ENCODE results near the gene PPA1.

DNA sequence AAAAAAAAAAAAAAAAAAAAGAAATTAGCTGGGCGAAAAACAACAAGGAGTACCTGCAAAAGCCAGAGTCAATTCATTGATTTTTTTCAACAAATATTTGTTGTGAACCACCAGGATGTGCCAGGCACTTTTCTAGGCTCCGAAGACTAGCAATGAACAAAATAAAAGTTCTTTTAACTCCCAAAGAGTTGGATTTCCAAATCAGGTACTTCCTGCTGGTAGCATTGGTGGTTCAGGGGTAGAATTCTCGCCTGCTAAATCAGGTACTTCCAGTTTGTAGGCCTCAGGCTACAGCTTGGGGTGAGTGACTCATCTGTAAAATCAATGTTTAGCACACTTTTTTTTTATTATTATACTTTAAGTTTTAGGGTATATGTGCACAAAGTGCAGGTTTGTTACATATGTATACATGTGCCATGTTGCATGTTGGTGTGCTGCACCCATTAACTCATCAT is 10.9 kb downstream of the PPA1 start:
- TF ChIP-seq, protein P1, sequence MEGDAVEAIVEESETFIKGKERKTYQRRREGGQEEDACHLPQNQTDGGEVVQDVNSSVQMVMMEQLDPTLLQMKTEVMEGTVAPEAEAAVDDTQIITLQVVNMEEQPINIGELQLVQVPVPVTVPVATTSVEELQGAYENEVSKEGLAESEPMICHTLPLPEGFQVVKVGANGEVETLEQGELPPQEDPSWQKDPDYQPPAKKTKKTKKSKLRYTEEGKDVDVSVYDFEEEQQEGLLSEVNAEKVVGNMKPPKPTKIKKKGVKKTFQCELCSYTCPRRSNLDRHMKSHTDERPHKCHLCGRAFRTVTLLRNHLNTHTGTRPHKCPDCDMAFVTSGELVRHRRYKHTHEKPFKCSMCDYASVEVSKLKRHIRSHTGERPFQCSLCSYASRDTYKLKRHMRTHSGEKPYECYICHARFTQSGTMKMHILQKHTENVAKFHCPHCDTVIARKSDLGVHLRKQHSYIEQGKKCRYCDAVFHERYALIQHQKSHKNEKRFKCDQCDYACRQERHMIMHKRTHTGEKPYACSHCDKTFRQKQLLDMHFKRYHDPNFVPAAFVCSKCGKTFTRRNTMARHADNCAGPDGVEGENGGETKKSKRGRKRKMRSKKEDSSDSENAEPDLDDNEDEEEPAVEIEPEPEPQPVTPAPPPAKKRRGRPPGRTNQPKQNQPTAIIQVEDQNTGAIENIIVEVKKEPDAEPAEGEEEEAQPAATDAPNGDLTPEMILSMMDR (IDR thresholded peaks at IDR 0.05), result no peak
- TF ChIP-seq POLR2A (IDR thresholded peaks at IDR 0.05), result no peak
